Ureter (tissue), 1 donor: ENCODE results near the gene RIMBP2. TPM values are rescaled to one million over a fixed set of nuclear protein-coding genes. Genes with fewer than 3 reads are reported as not detected.

Experiments used
- DNase-seq: peaks from one replicate; pipeline ENCODE4 v3.0.0-alpha.2; 2020; ENCODE audit warnings: low spot score
- total RNA-seq: library from RNA; stranded (reverse); gene quantifications from one replicate; pipeline ENCODE4 v1.2.4, GENCODE V29; 2023
- donor health status: DM: yes; HTN: yes; CAD: no.

The RIMBP2 gene
- total RNA-seq, 1 donor from 2014 or later = 0.57 TPM

DNA sequence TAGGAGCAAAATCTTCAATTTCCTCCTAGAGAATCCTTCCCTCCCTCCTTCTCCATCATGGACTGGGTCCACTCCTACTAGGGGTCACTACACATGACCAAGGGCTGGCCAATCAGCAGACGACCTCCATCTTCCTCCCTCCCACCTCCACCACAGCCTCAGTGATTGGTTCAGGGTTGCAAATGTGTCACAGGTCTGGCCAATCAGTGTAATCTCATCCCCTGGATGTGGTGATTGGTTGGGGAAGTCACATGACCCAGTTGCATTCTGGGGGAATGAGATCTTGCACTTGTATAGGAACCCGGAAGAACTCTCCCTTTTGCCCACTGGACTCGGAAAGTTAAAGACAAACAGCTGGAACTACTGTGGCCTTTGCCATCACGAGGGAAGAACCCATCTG, 209.3 kb downstream of the RIMBP2 start:
- no peak for DNase-seq

GRCh38 chr12:130504840-130505175, 211.3 kb downstream of the RIMBP2 start:
- no peak for DNase-seq

- DNase-seq = no peak
Measured at GRCh38 chr12:130504110-130504839, 211.8 kb downstream of the RIMBP2 start.

DNA sequence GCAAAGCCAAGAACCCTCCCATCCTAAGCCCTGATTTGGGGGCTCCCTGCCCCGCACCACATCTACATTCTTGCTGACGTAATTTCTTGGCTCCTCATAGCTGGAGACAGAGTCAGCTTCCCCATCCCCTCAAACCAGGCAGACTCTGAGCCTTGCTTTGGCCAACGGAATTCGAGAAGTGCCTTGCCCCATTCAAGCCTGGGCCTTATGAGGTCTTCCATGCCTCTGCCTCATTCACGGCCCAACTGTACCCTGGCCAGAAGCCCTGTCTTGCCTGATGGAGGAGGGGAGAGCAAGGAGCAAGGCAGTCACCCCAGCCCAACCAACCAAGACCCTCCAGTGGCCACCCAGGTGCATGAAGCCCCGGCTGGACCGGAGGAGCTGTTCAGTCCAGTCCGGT, 214.3 kb downstream of the RIMBP2 start:
- no peak for DNase-seq

GRCh38 chr12:130500835-130501330, 215.2 kb downstream of the RIMBP2 start:
- no peak for DNase-seq

- DNase-seq = no peak
Measured at GRCh38 chr12:130499474-130499873, 216.6 kb downstream of the RIMBP2 start.

DNA sequence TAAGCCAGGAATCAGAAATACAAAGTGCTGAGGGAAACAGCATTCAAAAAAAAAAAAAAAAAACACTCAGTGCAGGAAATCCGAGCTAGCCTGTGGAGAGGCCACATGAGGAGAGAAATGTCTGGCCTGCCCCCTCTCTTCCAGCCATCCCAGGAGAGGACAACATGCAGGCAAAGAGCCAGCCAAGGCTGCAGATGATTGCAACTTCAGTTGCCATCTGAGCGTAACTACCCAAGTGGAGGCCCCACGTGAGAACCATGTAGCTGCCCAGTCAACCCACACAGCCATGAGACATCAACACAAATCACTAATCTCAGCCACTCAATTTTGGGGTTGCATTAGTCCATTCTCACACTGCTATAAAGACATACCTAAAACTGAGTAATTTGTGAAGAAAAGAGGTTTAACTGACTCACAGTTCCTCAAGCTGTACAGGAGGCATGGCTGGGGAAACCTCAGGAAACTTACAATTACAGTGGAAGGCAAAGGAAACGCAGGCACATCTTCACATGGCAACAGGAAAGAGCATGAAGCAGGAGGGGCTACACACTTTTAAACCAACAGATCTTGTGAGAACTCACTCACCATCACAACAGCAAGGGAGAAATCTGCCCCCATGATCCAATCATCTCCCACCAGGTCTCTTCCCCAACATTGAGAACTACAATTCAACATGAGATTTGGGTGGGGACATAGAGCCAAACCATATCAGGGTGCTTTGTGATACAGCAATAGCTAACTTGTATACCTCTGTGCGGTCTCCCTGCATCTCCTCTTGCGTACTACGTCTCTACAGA, 217.3 kb downstream of the RIMBP2 start:
- no peak for DNase-seq

- DNase-seq = no peak
Measured at GRCh38 chr12:130497991-130498390, 218.1 kb downstream of the RIMBP2 start.

GRCh38 chr12:130497321-130497720, 218.8 kb downstream of the RIMBP2 start:
- no peak for DNase-seq

- DNase-seq = no peak
Measured at GRCh38 chr12:130496516-130497120, 219.5 kb downstream of the RIMBP2 start.

DNA sequence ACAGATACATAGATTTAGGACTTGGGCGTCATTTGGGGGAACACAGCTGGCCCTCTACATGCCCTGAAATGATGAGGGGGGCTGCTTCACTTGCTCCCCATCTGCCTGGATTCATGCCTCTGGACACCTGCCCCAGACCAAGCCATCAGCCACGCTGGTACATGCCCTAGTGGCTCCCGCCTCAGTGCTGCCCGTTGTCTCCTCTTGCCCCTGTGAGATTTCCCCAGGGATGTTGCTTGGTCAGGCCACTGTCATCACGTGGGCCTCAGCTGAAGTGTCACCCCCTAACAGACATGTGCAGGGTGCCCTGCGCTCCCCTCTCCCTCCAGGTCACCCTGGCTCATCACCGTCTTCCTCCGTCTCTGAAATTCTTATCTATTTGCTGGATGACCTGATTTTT, 220.9 kb downstream of the RIMBP2 start:
- no peak for DNase-seq

DNA sequence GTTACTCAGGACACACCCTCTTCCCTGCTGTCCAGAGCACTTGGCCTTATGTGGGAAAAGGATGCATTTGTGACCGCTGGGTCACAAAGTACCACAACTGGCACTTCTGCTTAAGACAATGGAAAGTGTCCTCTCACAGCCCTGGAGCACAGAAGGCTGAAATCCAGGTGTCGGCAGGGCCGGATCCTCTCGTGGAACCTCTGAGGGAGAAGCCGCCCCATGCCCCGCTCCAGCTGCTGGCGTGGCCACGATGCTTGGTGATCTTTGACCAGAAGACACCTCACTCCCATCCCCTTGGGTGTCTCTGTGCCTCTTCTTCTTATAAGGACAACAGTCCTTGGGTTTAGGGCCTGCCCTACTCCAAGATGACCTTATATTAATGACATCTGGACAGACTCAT, 221.4 kb downstream of the RIMBP2 start:
- DNase-seq = no peak

GRCh38 chr12:130493951-130494350, 222.1 kb downstream of the RIMBP2 start:
- DNase-seq = no peak

DNA sequence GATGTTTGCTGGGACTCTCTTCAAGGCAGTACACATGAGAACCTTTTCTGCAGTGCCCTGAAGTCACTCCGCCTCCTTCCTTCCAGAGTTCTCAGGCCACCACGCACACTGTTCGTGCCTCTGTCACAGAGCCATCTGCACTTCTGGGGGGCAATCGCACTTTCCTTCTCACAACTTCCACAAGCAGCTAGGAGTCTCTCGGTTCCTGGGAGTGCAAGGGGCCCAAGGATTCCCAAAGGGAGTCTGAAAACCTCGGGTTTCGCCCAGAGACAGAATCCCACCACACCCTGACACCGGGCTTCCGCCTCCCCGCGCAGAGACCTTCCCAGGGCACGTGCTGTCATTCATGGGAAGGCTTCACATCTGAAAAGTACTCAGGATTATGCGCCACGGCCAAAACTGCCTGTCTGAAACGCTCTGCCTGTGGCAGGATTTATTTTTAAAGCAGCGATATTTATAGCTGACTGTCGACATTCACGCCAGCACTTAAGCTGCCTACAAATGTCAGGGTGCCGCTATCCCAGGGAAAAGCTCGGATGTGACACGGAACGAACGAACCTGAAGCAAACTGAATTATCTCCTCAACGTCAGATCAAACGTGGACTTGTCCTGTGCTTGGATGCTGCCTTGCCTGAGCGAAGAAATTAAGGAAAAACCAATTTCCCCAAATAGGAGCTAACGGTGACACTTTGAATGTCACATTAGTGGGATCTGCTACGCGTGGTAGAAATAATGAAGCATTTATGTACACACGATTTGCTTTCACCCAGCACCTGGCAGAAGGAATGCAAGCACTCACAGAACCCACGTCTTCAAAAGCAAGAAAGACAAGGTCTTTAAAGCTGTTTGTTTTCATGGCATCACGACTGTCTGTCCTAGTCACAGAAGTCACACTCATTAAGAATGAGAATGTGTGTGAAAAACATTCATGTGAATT, 224.4 kb downstream of the RIMBP2 start:
- DNase-seq = no peak

DNA sequence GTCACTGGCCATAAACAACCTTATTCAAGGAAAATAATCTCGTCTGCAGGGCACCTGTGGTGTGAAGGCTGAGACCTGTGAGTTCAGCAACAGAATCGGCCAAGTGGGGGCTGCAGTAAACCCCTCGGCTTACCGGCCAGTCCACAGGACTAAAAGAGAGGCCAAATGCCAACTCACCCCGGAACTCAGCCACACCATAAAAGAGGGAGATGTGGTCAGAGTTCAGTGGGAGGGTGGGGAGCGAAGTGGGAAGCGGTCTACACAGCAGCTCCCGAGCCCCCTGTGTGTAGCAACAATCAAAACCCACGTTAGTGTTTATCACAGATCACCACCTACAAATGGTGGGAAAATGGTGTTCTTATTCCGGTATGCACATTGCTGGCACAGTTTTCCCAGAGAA, 225.4 kb downstream of the RIMBP2 start:
- no peak for DNase-seq

DNA sequence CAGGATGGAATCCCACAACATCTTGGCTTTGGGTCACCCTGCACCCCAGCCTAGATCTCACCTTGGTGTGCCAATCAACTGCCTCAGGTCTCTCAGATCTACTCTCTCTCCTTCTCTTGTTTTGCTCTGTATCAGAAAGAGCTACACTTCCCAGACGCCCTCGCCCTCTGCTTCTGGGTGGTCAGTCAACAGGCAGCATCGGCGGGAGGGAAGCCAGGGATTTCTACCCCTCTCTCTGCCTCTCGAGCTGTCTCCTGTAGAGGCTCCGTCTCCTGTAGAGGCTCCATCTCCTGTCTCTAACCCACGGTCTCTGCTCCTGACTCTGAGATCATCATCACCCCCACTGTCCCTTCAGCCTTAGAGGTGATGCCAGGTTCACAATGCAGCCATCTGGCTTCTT, 226.8 kb downstream of the RIMBP2 start:
- DNase-seq = no peak

DNA sequence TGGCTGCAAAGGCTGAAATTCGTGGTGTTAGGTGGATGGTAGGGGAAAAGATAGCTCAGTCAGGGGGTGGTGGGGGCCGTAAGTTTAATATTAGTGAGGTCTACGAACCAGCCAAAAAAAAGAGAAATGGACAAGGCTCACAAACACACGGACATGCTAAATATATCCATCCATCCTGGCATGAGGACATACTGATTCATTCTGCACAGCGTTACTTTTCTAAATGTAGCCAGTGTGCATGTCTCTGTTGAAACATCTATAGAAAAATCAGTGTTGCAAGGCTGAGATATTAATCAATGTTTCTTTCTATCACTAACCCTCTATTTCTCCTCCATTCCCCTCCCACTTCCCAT, 227.8 kb downstream of the RIMBP2 start:
- no peak for DNase-seq

DNA sequence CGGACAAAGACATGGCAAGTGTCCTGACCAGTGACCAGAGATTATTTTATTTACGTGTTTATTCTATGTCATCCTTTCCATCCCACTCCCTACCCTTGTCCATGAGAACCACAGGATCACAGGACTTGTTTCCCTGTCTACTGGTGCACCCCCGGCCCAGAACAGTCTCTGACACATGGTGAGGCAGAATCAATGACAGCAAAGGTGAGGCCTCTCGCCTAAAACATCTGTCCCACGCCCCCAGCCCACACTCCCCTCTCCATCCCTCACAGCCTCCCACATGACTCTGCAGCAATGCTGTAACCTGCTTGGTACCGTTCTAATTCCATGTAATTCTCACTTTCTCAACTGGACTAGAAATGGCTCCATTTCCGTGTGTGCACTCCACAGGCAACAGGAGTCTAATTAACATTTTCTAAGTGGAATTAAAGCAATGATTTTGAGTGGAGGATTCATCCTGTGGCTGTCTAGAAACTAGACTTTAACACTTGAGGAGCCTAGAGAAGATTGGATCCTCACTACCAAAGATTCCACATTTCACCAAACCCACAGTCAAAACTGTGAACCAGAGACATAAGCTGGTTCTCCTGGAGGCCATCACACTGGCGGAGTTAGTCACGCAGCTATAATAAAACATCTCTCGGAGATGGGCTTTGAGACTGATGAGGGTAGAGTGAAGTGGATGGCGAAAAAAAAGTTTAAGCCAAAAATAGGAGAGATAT, 228.3 kb downstream of the RIMBP2 start:
- DNase-seq = no peak

- DNase-seq = no peak
Measured at GRCh38 chr12:130486891-130487416, 229.1 kb downstream of the RIMBP2 start.

- DNase-seq = no peak
Measured at GRCh38 chr12:130486146-130486435, 230.0 kb downstream of the RIMBP2 start.
